CD4-positive, alpha-beta T cell (primary cell): Measurements from ENCODE around the gene OR51B4. TPM values are rescaled to one million over a fixed set of nuclear protein-coding genes. Genes with fewer than 3 reads are reported as not detected.

Experiments used
- ATAC-seq: fragments of 200-7000 bp; cut with Tn5 transposase; one replicate; pipeline ENCODE4 v1.10.0; 2022; ENCODE audit warnings: mild to moderate bottlenecking; ENCODE audit not compliant: poor library complexity
- CTCF ChIA-PET: fragments of 350-600 bp; sonication (Branson Sonifier 250); formaldehyde crosslinking; loops from one replicate; lab custom pipeline; 2021; ENCODE audit warnings: antibody characterized with exemption, inconsistent platforms; lab: Charles Lee
- POLR2A ChIA-PET: fragments of 350-600 bp; sonication (Branson Sonifier 250); formaldehyde crosslinking; loops from one replicate; lab custom pipeline; 2021; ENCODE audit warnings: antibody characterized with exemption, inconsistent platforms; lab: Charles Lee
- DNase-seq, 14 experiments: peaks; one replicate each; pipeline ENCODE4 v3.0.0-alpha.2; 2013 to 2020; ENCODE audit warnings: mixed read lengths in 2 of 14
- H3K27ac ChIP-seq, 2 donors: one replicate each; pipeline versions ENCODE4 v1.5.1 to v1.7.0; 2013; ENCODE audit warnings: low read length in 2 of 2, low read depth in 1 of 2, mild to moderate bottlenecking in 1 of 2
- H3K27me3 ChIP-seq, 2 experiments: 1 replicate in 1 of 2; 2 replicates in 1 of 2; pipeline versions ENCODE4 v1.6.1 to v1.7.0; 2013; ENCODE audit warnings: low read length in 2 of 2, control low read depth in 1 of 2, mild to moderate bottlenecking in 1 of 2, moderate library complexity in 1 of 2; ENCODE audit not compliant: insufficient read depth in 2 of 2, control insufficient read depth in 1 of 2
- H3K36me3 ChIP-seq: one replicate; pipeline ENCODE4 v1.6.1; 2013; ENCODE audit warnings: low read length, control low read depth; ENCODE audit not compliant: insufficient read depth
- H3K4me1 ChIP-seq: one replicate; pipeline ENCODE4 v1.6.1; 2013; ENCODE audit warnings: low read length, control low read depth; ENCODE audit not compliant: insufficient read depth
- H3K4me3 ChIP-seq: one replicate; pipeline ENCODE4 v1.5.1; 2013; ENCODE audit warnings: mild to moderate bottlenecking, low read length, moderate library complexity
- H3K9me3 ChIP-seq, 2 experiments: 1 replicate in 1 of 2; 2 replicates in 1 of 2; pipeline versions ENCODE4 v1.6.1 to v1.7.0; 2013; ENCODE audit warnings: low read length in 2 of 2, mild to moderate bottlenecking in 2 of 2, control low read depth in 1 of 2, moderate library complexity in 1 of 2; ENCODE audit not compliant: control insufficient read depth in 1 of 2, insufficient read depth in 1 of 2
- H3K27ac Mint-ChIP-seq: one replicate; pipeline ENCODE4 v1.8.0; 2020; ENCODE audit warnings: mixed read lengths
- H3K27me3 Mint-ChIP-seq: one replicate; pipeline ENCODE4 v1.8.0; 2021; ENCODE audit warnings: mixed read lengths
- H3K36me3 Mint-ChIP-seq: one replicate; pipeline ENCODE4 v1.8.0; 2021; ENCODE audit warnings: low read depth, mixed read lengths
- H3K4me1 Mint-ChIP-seq: one replicate; pipeline ENCODE4 v1.8.0; 2021; ENCODE audit warnings: low read depth, mixed read lengths
- H3K4me3 Mint-ChIP-seq: one replicate; pipeline ENCODE4 v1.8.0; 2020; ENCODE audit warnings: mild to moderate bottlenecking, mixed read lengths
- H3K9me3 Mint-ChIP-seq: one replicate; pipeline ENCODE4 v1.8.0; 2020; ENCODE audit warnings: mixed read lengths
- intact Hi-C, 2 experiments: fragments of 100-400 bp; cut with DNase I in 1 of 2; cut with micrococcal nuclease in 1 of 2; formaldehyde crosslinking; loops; one replicate each; pipeline versions ENCODE4 v1.15.1 to v1.9.0; 2023 to 2025; cut with DNase I, micrococcal nuclease
- total RNA-seq, 174 experiments: library from RNA in 2 of 174; stranded (reverse) in 2 of 174; gene quantifications; one replicate each; pipeline ENCODE4 v1.2.3 and lab custom pipeline; 2021 to 2026
- TF ChIP-seq, protein P1 (sequence below): fragments of 200-600 bp; IDR thresholded peaks from one replicate; pipeline ENCODE4 v1.8.0; 2022; ENCODE audit warnings: antibody characterized with exemption, mild to moderate bottlenecking

Gene OR51B4
- total RNA-seq, 2 experiments from 2014 or later, result not detected

DNA sequence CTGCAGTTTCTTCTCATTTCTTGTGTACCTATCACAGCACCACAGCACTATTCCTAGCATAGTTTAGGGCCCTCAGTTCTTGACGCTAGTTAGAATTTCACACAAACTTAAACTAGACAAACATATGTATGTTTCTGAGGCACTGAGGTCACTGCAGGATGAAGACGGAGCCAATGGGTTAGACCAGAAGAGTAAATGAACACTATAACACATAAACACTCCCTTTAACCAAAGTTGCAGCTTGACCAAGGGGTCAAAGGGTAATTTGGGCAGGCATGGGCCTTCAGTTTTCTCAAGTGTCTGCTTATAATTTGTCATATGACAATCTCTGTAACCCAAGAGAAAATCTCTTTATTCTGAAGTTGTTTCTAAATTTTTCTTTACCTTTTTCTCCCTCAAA lies 19.1 kb downstream of the OR51B4 start:
- Mint-ChIP-seq H3K4me3 (no peak overlapping the region), H3K27me3 (no peaks in the 10 kb centered on the region), H3K36me3 (no peaks in the 10 kb centered on the region), H3K9me3 (no peaks in the 10 kb centered on the region), H3K4me1 (no peaks in the 10 kb centered on the region), H3K27ac (no peak overlapping the region)
- Histone ChIP-seq H3K4me3 (no peak overlapping the region), H3K27ac (no peak overlapping the region), H3K9me3 (no peaks in the 10 kb centered on the region), H3K4me1 (no peaks in the 10 kb centered on the region), H3K27me3 (no peaks in the 10 kb centered on the region), H3K36me3 (no peaks in the 10 kb centered on the region)
- CTCF ChIA-PET, result no interaction called here
- intact Hi-C loops, result no loop called here
- POLR2A ChIA-PET, result no interaction called here
- TF ChIP-seq, protein P1, sequence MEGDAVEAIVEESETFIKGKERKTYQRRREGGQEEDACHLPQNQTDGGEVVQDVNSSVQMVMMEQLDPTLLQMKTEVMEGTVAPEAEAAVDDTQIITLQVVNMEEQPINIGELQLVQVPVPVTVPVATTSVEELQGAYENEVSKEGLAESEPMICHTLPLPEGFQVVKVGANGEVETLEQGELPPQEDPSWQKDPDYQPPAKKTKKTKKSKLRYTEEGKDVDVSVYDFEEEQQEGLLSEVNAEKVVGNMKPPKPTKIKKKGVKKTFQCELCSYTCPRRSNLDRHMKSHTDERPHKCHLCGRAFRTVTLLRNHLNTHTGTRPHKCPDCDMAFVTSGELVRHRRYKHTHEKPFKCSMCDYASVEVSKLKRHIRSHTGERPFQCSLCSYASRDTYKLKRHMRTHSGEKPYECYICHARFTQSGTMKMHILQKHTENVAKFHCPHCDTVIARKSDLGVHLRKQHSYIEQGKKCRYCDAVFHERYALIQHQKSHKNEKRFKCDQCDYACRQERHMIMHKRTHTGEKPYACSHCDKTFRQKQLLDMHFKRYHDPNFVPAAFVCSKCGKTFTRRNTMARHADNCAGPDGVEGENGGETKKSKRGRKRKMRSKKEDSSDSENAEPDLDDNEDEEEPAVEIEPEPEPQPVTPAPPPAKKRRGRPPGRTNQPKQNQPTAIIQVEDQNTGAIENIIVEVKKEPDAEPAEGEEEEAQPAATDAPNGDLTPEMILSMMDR, result no peak
- DNase-seq (no peak), ATAC-seq (no peak)

DNA sequence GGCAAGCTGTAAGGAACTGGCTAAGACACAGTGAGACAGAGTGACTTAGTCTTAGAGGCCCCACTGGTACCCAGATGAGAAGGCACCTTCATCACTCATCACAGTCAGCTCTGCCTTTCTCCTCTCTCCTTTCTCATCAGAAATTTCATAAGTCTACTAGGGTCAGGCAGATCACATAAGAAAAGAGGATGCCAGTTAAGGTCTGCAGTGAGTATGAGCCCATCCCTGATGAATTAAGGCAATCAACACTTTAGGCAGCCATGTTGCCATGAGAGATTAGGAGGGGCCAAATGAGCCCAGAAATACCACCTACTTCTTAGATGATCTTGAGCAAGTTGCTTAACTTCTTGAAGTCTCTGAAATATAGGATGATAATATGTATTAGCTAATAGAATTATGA lies 20.1 kb downstream of the OR51B4 start:
- H3K36me3 ChIP-seq, result no peaks in the 10 kb centered on the region
- no peaks in the 10 kb centered on the region for H3K27me3 Mint-ChIP-seq
- no peak overlapping the region for H3K27ac ChIP-seq
- no peaks in the 10 kb centered on the region for H3K4me1 ChIP-seq
- TF ChIP-seq, protein P1, result no peak
- intact Hi-C loops, result no loop called here
- no peaks in the 10 kb centered on the region for H3K27me3 ChIP-seq
- ChIA-PET POLR2A (interaction anchor here (0.6 kb wide), 1 partner anchor 296 kb away, joined by 3 read pairs; no protein-coding TSS in a partner anchor), CTCF (no interaction called here)
- H3K9me3 Mint-ChIP-seq, result no peaks in the 10 kb centered on the region
- no peaks in the 10 kb centered on the region for H3K36me3 Mint-ChIP-seq
- no peaks in the 10 kb centered on the region for H3K9me3 ChIP-seq
- no peak overlapping the region for H3K4me3 Mint-ChIP-seq
- H3K27ac Mint-ChIP-seq, result no peak overlapping the region
- no peak overlapping the region for H3K4me3 ChIP-seq
- H3K4me1 Mint-ChIP-seq, result no peaks in the 10 kb centered on the region
- ATAC-seq (no peak), DNase-seq (no peak)

DNA sequence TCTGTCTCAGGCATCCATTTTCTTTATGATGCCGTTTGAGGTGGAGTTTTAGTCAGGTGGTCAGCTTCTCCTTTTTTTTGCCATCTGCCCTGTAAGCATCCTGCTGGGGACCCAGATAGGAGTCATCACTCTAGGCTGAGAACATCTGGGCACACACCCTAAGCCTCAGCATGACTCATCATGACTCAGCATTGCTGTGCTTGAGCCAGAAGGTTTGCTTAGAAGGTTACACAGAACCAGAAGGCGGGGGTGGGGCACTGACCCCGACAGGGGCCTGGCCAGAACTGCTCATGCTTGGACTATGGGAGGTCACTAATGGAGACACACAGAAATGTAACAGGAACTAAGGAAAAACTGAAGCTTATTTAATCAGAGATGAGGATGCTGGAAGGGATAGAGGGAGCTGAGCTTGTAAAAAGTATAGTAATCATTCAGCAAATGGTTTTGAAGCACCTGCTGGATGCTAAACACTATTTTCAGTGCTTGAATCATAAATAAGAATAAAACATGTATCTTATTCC lies 21.1 kb downstream of the OR51B4 start:
- DNase-seq, result peak in 3 of 14 experiments; percentile 2 to 40 (median 31)
- no peaks in the 10 kb centered on the region for H3K9me3 ChIP-seq
- H3K27ac Mint-ChIP-seq, result no peak overlapping the region
- TF ChIP-seq, protein P1, result no peak
- no peaks in the 10 kb centered on the region for H3K4me1 Mint-ChIP-seq
- no peak overlapping the region for H3K4me3 Mint-ChIP-seq
- no peaks in the 10 kb centered on the region for H3K36me3 ChIP-seq
- intact Hi-C loops, result no loop called here
- H3K36me3 Mint-ChIP-seq, result no peaks in the 10 kb centered on the region
- H3K27ac ChIP-seq, result no peak overlapping the region
- no peaks in the 10 kb centered on the region for H3K27me3 ChIP-seq
- H3K4me3 ChIP-seq, result no peak overlapping the region
- no peaks in the 10 kb centered on the region for H3K27me3 Mint-ChIP-seq
- no peaks in the 10 kb centered on the region for H3K4me1 ChIP-seq
- ChIA-PET CTCF (no interaction called here), POLR2A (no interaction called here)
- no peaks in the 10 kb centered on the region for H3K9me3 Mint-ChIP-seq
- no peak for ATAC-seq
